ENCODE data around the gene TRPM2. TPM values are rescaled to one million over a fixed set of nuclear protein-coding genes. Genes with fewer than 3 reads are reported as not detected.

The TRPM2 gene
- total and polyA plus RNA-seq, 2 of the 13 experiments (the other 11 are each of a cell fraction or from before 2014, with no cell fraction given) = 0.07 to 0.20 TPM

DNA sequence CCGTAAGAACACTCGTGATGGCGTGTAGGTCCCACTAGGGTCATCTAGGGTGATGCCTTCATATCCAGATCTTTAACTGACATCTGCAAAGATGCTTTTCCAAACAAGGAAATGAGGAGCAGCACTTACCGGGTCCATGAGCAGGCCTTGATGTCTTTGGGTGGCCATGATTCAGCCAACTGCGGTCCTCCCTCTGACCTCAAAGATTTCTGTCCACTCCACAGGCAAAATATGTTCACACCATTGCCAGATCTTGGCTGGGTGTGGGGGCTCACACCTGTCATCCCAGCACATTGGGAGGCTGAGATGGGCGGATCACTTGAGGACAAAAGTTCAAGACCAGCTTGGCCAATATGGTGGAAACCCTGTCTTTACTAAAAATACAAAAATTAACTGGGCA, 18.2 kb downstream of the TRPM2 start:
- Histone ChIP-seq H3K36me3 (replicated peaks in 1 of 2; ENCODE audit: control insufficient read depth in 1 of 2, insufficient read depth in 2 of 2, low read length in 2 of 2) (no peaks in the 10 kb centered on the region), H3K4me3 (replicated peaks in 1 of 3; ENCODE audit: insufficient read depth in 1 of 3, low read depth in 2 of 3, low read length in 3 of 3) (no peak overlapping the region), H3K4me2 (ENCODE audit: low read depth, low read length) (no peak overlapping the region), H4K20me1 (ENCODE audit: insufficient read depth, low read length) (no peaks in the 10 kb centered on the region), H3K9ac (ENCODE audit: insufficient read depth, low read depth, low read length) (no peak overlapping the region), H3K27ac (ENCODE audit: extremely low read length, insufficient read depth, low read length) (no peak overlapping the region), H2AFZ (ENCODE audit: low read length) (no peak overlapping the region), H3K27me3 (ENCODE audit: control insufficient read depth in 1 of 2, insufficient read depth in 2 of 2, low read length in 2 of 2) (peaks cover 5 to 17% of the 10 kb centered on the region in 2 experiments), H3K4me1 (ENCODE audit: insufficient read depth, low read length) (peaks cover 18% of the 10 kb centered on the region), H3K79me2 (ENCODE audit: insufficient read depth, low read length) (no peaks in the 10 kb centered on the region), H3K9me3 (ENCODE audit: low read length) (no peaks in the 10 kb centered on the region)
- POLR2A ChIA-PET = no interaction called here
- CTCF ChIA-PET (ENCODE audit: low intra/inter-chr PET ratio, low total read pairs) = no interaction called here
- no peak for FAIRE-seq
- WGBS (ENCODE audit: low lambda C conversion rate) = 79% methylated on average over 6 of the region's 6 CpGs
- no peak for ATAC-seq
- in situ Hi-C loops (cut with HindIII; ENCODE audit: extremely low pct_ligation_motif_present, low pct_unique_long_range_greater_than_20kb) = no loop called here
- BruUV-seq (replicated peaks) = no TSS peak
- intact Hi-C loops (cut with micrococcal nuclease; ENCODE audit: unreplicated experiment) = no loop called here
- DNase-seq (ENCODE audit: low spot score) = no peak
- TF ChIP-seq, protein P1, sequence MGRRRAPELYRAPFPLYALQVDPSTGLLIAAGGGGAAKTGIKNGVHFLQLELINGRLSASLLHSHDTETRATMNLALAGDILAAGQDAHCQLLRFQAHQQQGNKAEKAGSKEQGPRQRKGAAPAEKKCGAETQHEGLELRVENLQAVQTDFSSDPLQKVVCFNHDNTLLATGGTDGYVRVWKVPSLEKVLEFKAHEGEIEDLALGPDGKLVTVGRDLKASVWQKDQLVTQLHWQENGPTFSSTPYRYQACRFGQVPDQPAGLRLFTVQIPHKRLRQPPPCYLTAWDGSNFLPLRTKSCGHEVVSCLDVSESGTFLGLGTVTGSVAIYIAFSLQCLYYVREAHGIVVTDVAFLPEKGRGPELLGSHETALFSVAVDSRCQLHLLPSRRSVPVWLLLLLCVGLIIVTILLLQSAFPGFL (CRISPR knock-in tag; IDR thresholded peaks at IDR 0.05) = no peak
- TF ChIP-seq, protein P2, sequence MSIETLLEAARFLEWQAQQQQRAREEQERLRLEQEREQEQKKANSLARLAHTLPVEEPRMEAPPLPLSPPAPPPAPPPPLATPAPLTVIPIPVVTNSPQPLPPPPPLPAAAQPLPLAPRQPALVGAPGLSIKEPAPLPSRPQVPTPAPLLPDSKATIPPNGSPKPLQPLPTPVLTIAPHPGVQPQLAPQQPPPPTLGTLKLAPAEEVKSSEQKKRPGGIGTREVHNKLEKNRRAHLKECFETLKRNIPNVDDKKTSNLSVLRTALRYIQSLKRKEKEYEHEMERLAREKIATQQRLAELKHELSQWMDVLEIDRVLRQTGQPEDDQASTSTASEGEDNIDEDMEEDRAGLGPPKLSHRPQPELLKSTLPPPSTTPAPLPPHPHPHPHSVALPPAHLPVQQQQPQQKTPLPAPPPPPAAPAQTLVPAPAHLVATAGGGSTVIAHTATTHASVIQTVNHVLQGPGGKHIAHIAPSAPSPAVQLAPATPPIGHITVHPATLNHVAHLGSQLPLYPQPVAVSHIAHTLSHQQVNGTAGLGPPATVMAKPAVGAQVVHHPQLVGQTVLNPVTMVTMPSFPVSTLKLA (IDR thresholded peaks at IDR 0.05) = no peak
- TF ChIP-seq ZNF24 (IDR thresholded peaks at IDR 0.05) = no peak
- no peak for TF ChIP-seq JDP2 (CRISPR knock-in tag; IDR thresholded peaks at IDR 0.05; ENCODE audit: borderline replicate concordance)

DNA sequence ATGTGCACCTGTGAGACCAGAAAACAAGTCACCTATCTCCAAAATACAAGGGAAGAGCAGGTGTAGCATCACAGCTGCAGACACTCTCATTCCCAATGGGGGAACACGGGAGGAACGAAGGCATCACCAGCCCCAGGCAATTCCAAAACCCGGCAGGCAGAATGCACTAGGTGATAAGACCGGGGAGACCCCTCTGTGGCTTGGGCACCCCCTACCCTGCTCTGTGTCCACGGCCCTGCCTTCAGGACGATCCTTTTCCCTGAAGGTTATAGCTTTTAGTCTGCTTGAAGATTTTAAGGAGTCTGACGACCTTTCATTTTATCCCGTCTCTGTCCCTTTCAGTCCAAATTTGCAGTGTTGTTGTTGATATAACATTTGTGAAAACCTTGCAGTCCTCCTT, 19.2 kb downstream of the TRPM2 start:
- Histone ChIP-seq H3K4me1 (ENCODE audit: insufficient read depth, low read length) (peaks cover 18% of the 10 kb centered on the region), H3K4me3 (replicated peaks in 1 of 3; ENCODE audit: insufficient read depth in 1 of 3, low read depth in 2 of 3, low read length in 3 of 3) (no peak overlapping the region), H2AFZ (ENCODE audit: low read length) (no peak overlapping the region), H3K9ac (ENCODE audit: insufficient read depth, low read depth, low read length) (no peak overlapping the region), H4K20me1 (ENCODE audit: insufficient read depth, low read length) (no peaks in the 10 kb centered on the region), H3K4me2 (ENCODE audit: low read depth, low read length) (no peak overlapping the region), H3K27ac (ENCODE audit: extremely low read length, insufficient read depth, low read length) (no peak overlapping the region), H3K79me2 (ENCODE audit: insufficient read depth, low read length) (no peaks in the 10 kb centered on the region), H3K9me3 (ENCODE audit: low read length) (no peaks in the 10 kb centered on the region), H3K27me3 (ENCODE audit: control insufficient read depth in 1 of 2, insufficient read depth in 2 of 2, low read length in 2 of 2) (peaks cover 9 to 21% of the 10 kb centered on the region in 2 experiments), H3K36me3 (replicated peaks in 1 of 2; ENCODE audit: control insufficient read depth in 1 of 2, insufficient read depth in 2 of 2, low read length in 2 of 2) (no peaks in the 10 kb centered on the region)
- no peak for ATAC-seq
- no peak for FAIRE-seq
- intact Hi-C loops (cut with micrococcal nuclease; ENCODE audit: unreplicated experiment) = no loop called here
- CTCF ChIA-PET (ENCODE audit: low intra/inter-chr PET ratio, low total read pairs) = no interaction called here
- BruUV-seq (replicated peaks) = no TSS peak
- DNase-seq (ENCODE audit: low spot score) = no peak
- 42% methylated on average over 8 of the region's 8 CpGs for WGBS (ENCODE audit: low lambda C conversion rate)
- POLR2A ChIA-PET = no interaction called here
- in situ Hi-C loops (cut with HindIII; ENCODE audit: extremely low pct_ligation_motif_present, low pct_unique_long_range_greater_than_20kb) = no loop called here
- TF ChIP-seq GFI1 (CRISPR knock-in tag; IDR thresholded peaks at IDR 0.05; ENCODE audit: borderline replicate concordance) = no peak
- TF ChIP-seq ZNF691 (CRISPR knock-in tag; IDR thresholded peaks at IDR 0.05; ENCODE audit: borderline replicate concordance, low read depth) = no peak
- TF ChIP-seq PPARG (CRISPR knock-in tag; conservative IDR thresholded peaks at IDR 0.05) = no peak
- no peak for TF ChIP-seq ARNTL (CRISPR knock-in tag; IDR thresholded peaks at IDR 0.05)
- no peak for TF ChIP-seq NKX3-1 (CRISPR knock-in tag; IDR thresholded peaks at IDR 0.05)
- no peak for TF ChIP-seq ZSCAN22 (CRISPR knock-in tag; IDR thresholded peaks at IDR 0.05)
- TF ChIP-seq TARDBP (CRISPR knock-in tag; IDR thresholded peaks at IDR 0.05) = no peak
- TF ChIP-seq NR2F1 (CRISPR knock-in tag; IDR thresholded peaks at IDR 0.05) = no peak
- TF ChIP-seq RBM39 (IDR thresholded peaks at IDR 0.05; ENCODE audit: low read depth, low read length, poor library complexity, severe bottlenecking) = no peak
- no peak for TF ChIP-seq CCDC6 (CRISPR knock-in tag; IDR thresholded peaks at IDR 0.05)
- TF ChIP-seq ZNF232 (CRISPR knock-in tag; IDR thresholded peaks at IDR 0.05; ENCODE audit: borderline replicate concordance) = no peak
- no peak for TF ChIP-seq ZNF552 (CRISPR knock-in tag; IDR thresholded peaks at IDR 0.05; ENCODE audit: borderline replicate concordance)
- TF ChIP-seq PHF21A (CRISPR knock-in tag; IDR thresholded peaks at IDR 0.05) = no peak
- TF ChIP-seq TOE1 (CRISPR knock-in tag; IDR thresholded peaks at IDR 0.05) = no peak

Measured in HepG2 (cell line).